Upper lobe of right lung (tissue), 1 donor: ENCODE measurements around the gene SNRPD2. TPM values are rescaled to one million over a fixed set of nuclear protein-coding genes. Genes with fewer than 3 reads are reported as not detected.

ENCODE experiments used
- ATAC-seq: fragments of 200-7000 bp; cut with Tn5 transposase; one replicate; pipeline ENCODE4 v1.9.1; 2020; ENCODE audit warnings: mild to moderate bottlenecking, moderate library complexity
- DNase-seq: peaks from one replicate; pipeline ENCODE4 v3.0.0-alpha.2; 2020
- H3K27ac ChIP-seq: fragments of 200-600 bp; one replicate; pipeline ENCODE4 v1.8.0; 2022
- H3K27me3 ChIP-seq: fragments of 200-600 bp; one replicate; pipeline ENCODE4 v1.8.0; 2022; ENCODE audit warnings: mild to moderate bottlenecking
- H3K36me3 ChIP-seq: fragments of 200-600 bp; one replicate; pipeline ENCODE4 v1.8.0; 2022
- H3K4me1 ChIP-seq: fragments of 200-600 bp; one replicate; pipeline ENCODE4 v1.8.0; 2022
- H3K4me3 ChIP-seq: fragments of 200-600 bp; one replicate; pipeline ENCODE4 v1.8.0; 2022; ENCODE audit warnings: mild to moderate bottlenecking
- H3K9me3 ChIP-seq: fragments of 200-600 bp; one replicate; pipeline ENCODE4 v1.8.0; 2022
- CTCF ChIP-seq: fragments of 200-600 bp; IDR thresholded peaks from one replicate; pipeline ENCODE4 v1.8.0; 2022; ENCODE audit warnings: antibody characterized with exemption
- intact Hi-C: fragments of 100-400 bp; cut with DNase I; formaldehyde crosslinking; loops from one replicate; pipeline ENCODE4 v1.11.0; 2022
- long read RNA-seq: library from polyadenylated mRNA; unstranded; transcript quantifications from one replicate; pipeline ENCODE4 v2.0.0, GENCODE V29; 2021
- total RNA-seq: library from RNA; stranded (reverse); fragmentation: NEBNext Ultra II Directional; extraction: Animal tissue kit (Norgen Biotek cat#: 25700); gene quantifications from one replicate; pipeline ENCODE4 v1.2.1, GENCODE V29; 2021
- donor health status: DM: no; HTN: yes; CAD: no; lungs with severe emphysema.

SNRPD2 gene
- total RNA-seq = 188 TPM
- long read RNA-seq, transcript SNRPD2-201 (3 exons, 901 nt) = major isoform, 61 of 64 reads
- long read RNA-seq, partial matches to known transcripts = 2 of 64 reads
- long read RNA-seq, other reads (novel, unspliced or antisense) = 0 of 64 reads

GRCh38 chr19:45691516-45692186, at the start of gene SNRPD2:
TSS of gene SNRPD2 (minus strand) at chr19:45691953. CDS start at chr19:45691888, 65 bp downstream.
- peak within 1 kb of the TSS; percentile 88 for H3K4me3 ChIP-seq
- intact Hi-C loops = no loop called here
- H3K9me3 ChIP-seq = no peaks in the 10 kb centered on the region
- TF ChIP-seq CTCF = peak; percentile 8
- DNase-seq (peak; percentile 96), ATAC-seq (peak; percentile 81)
- H3K4me1 ChIP-seq = peaks cover 17% of the 10 kb centered on the region
- H3K27me3 ChIP-seq = no peaks in the 10 kb centered on the region
- peaks cover 22% of the 10 kb centered on the region for H3K36me3 ChIP-seq
- H3K27ac ChIP-seq = peak within 1 kb of the TSS; percentile 95

- Histone ChIP-seq H3K9me3 (no peaks in the 10 kb centered on the region), H3K27ac (no peak overlapping the region), H3K27me3 (no peaks in the 10 kb centered on the region), H3K4me1 (no peaks in the 10 kb centered on the region), H3K4me3 (no peak overlapping the region), H3K36me3 (no peaks in the 10 kb centered on the region)
- DNase-seq (no peak), ATAC-seq (peak; percentile 49)
- intact Hi-C loops = no loop called here
- TF ChIP-seq CTCF = no peak
These were observed 48.0 kb upstream of the SNRPD2 start for GRCh38 chr19:45739498-45740439.

GRCh38 chr19:45733160-45733810, 41.5 kb upstream of the SNRPD2 start, which contains the start of gene MEIOSIN:
TSS of gene MEIOSIN (plus strand) at chr19:45733439. CDS start at chr19:45735377, 1,938 bp downstream.
- H3K9me3 ChIP-seq = no peaks in the 10 kb centered on the region
- ATAC-seq = no peak
- H3K4me1 ChIP-seq = peaks cover 13% of the 10 kb centered on the region
- H3K27me3 ChIP-seq = no peaks in the 10 kb centered on the region
- no peak within 1 kb of the TSS for H3K27ac ChIP-seq
- TF ChIP-seq CTCF = no peak
- H3K4me3 ChIP-seq = no peak within 1 kb of the TSS
- intact Hi-C loops = no loop called here
- DNase-seq = no peak
- H3K36me3 ChIP-seq = no peaks in the 10 kb centered on the region

GRCh38 chr19:45730368-45731288, 38.9 kb upstream of the SNRPD2 start, which contains the start of gene FBXO46:
TSS of gene FBXO46 (minus strand) at chr19:45730896. CDS start at chr19:45713495, 17,401 bp downstream.
- intact Hi-C loops = no loop called here
- H3K27ac ChIP-seq = peak within 1 kb of the TSS; percentile 70
- no peak for TF ChIP-seq CTCF

More at GRCh38 chr19:45730368-45731288, 38.9 kb upstream of the SNRPD2 start, which contains the start of gene FBXO46:
- ATAC-seq (peak; percentile 99), DNase-seq (peak; percentile 97)
- H3K27me3 ChIP-seq = no peaks in the 10 kb centered on the region
- peaks cover 6% of the 10 kb centered on the region for H3K36me3 ChIP-seq
- peaks cover 13% of the 10 kb centered on the region for H3K4me1 ChIP-seq
- H3K9me3 ChIP-seq = no peaks in the 10 kb centered on the region
- H3K4me3 ChIP-seq = peak within 1 kb of the TSS; percentile 81
